CD14-positive monocyte (primary cell): ENCODE measurements around the gene SIK3. TPM values are rescaled to one million over a fixed set of nuclear protein-coding genes. Genes with fewer than 3 reads are reported as not detected.

Source experiments
- DNase-seq, 3 donors: peaks; one replicate each; pipeline ENCODE4 v3.0.0-alpha.2; 2011 to 2022
- H2AFZ ChIP-seq: 2 replicates; pipeline ENCODE4 v1.6.0; 2012; ENCODE audit warnings: mild to moderate bottlenecking, low read depth, low read length, inconsistent platforms; ENCODE audit not compliant: insufficient read depth, poor library complexity, severe bottlenecking
- H3K27ac ChIP-seq, 2 donors: 1 replicate in 1 of 2; 2 replicates in 1 of 2; pipeline ENCODE4 v1.5.1; 2012 to 2013; ENCODE audit warnings: low read length in 2 of 2, control low read depth in 1 of 2, inconsistent platforms in 1 of 2, low read depth in 1 of 2, mild to moderate bottlenecking in 1 of 2
- H3K27me3 ChIP-seq, 2 donors: one replicate each; pipeline versions ENCODE4 v1.6.0 to v1.6.1; 2011 to 2013; ENCODE audit warnings: low read length in 2 of 2; ENCODE audit not compliant: control insufficient read depth in 2 of 2, insufficient read depth in 2 of 2
- H3K36me3 ChIP-seq, 2 donors: replicated peaks in 1 of 2; 1 replicate in 1 of 2; 2 replicates in 1 of 2; pipeline versions ENCODE4 v1.5.1 to v1.6.1; 2012 to 2013; ENCODE audit warnings: low read length in 2 of 2, control low read depth in 1 of 2, inconsistent platforms in 1 of 2, mild to moderate bottlenecking in 1 of 2; ENCODE audit not compliant: insufficient read depth in 2 of 2, control insufficient read depth in 1 of 2
- H3K4me1 ChIP-seq, 2 donors: 1 replicate in 1 of 2; 2 replicates in 1 of 2; pipeline versions ENCODE4 v1.5.1 to v1.6.1; 2012 to 2013; ENCODE audit warnings: low read length in 2 of 2, control low read depth in 1 of 2, inconsistent platforms in 1 of 2, mild to moderate bottlenecking in 1 of 2, moderate library complexity in 1 of 2; ENCODE audit not compliant: insufficient read depth in 2 of 2, control insufficient read depth in 1 of 2
- H3K4me2 ChIP-seq: replicated peaks from 2 replicates; pipeline ENCODE3; 2012; ENCODE audit warnings: low read length, moderate library complexity, mild to moderate bottlenecking; ENCODE audit not compliant: poor library complexity, severe bottlenecking; ENCODE audit errors: extremely low read depth
- H3K4me3 ChIP-seq, 3 experiments: fragments of 200-600 bp in 1 of 3; sonication (generic) in 1 of 3; replicated peaks in 1 of 3; 1 replicate in 2 of 3; 2 replicates in 1 of 3; pipeline ENCODE4 v1.5.1; 2011 to 2013; ENCODE audit warnings: low read length in 3 of 3, mild to moderate bottlenecking in 3 of 3, control low read depth in 2 of 3, low read depth in 2 of 3, inconsistent platforms in 1 of 3, moderate library complexity in 1 of 3
- H3K79me2 ChIP-seq: 2 replicates; pipeline ENCODE4 v1.6.0; 2012; ENCODE audit warnings: mild to moderate bottlenecking, control low read depth, inconsistent platforms, low read length, moderate library complexity; ENCODE audit not compliant: insufficient read depth
- H3K9ac ChIP-seq: 2 replicates; pipeline ENCODE4 v1.6.0; 2017; ENCODE audit warnings: low read length, mild to moderate bottlenecking; ENCODE audit not compliant: insufficient read depth, poor library complexity, severe bottlenecking
- H3K9me3 ChIP-seq, 2 donors: replicated peaks in 1 of 2; 1 replicate in 1 of 2; 2 replicates in 1 of 2; pipeline versions ENCODE4 v1.5.1 to v1.6.1; 2012 to 2013; ENCODE audit warnings: low read length in 2 of 2, control low read depth in 1 of 2; ENCODE audit not compliant: control insufficient read depth in 1 of 2, insufficient read depth in 1 of 2
- H4K20me1 ChIP-seq: 2 replicates; pipeline ENCODE4 v1.6.0; 2012; ENCODE audit warnings: mild to moderate bottlenecking, low read length, control low read depth, moderate library complexity; ENCODE audit not compliant: insufficient read depth
- H3K27ac Mint-ChIP-seq, 7 donors: one replicate each; pipeline ENCODE4 v1.8.0; 2020; ENCODE audit warnings: mild to moderate bottlenecking in 7 of 7, mixed read lengths in 7 of 7, moderate library complexity in 6 of 7, inconsistent platforms in 2 of 7
- H3K27me3 Mint-ChIP-seq, 3 donors: one replicate each; pipeline ENCODE4 v1.8.0; 2021 to 2022; ENCODE audit warnings: low read depth in 3 of 3, mild to moderate bottlenecking in 3 of 3, mixed read lengths in 3 of 3, moderate library complexity in 3 of 3, inconsistent platforms in 1 of 3
- H3K36me3 Mint-ChIP-seq, 2 donors: one replicate each; pipeline ENCODE4 v1.8.0; 2020; ENCODE audit warnings: mixed read lengths in 2 of 2, inconsistent platforms in 1 of 2, mild to moderate bottlenecking in 1 of 2
- H3K4me1 Mint-ChIP-seq: one replicate; pipeline ENCODE4 v1.8.0; 2020; ENCODE audit warnings: mild to moderate bottlenecking, mixed read lengths
- H3K4me3 Mint-ChIP-seq, 2 donors: one replicate each; pipeline ENCODE4 v1.8.0; 2020; ENCODE audit warnings: mild to moderate bottlenecking in 2 of 2, mixed read lengths in 2 of 2, moderate library complexity in 1 of 2
- H3K9me3 Mint-ChIP-seq, 7 donors: one replicate each; pipeline ENCODE4 v1.8.0; 2020 to 2022; ENCODE audit warnings: mixed read lengths in 7 of 7, mild to moderate bottlenecking in 6 of 7, moderate library complexity in 6 of 7, inconsistent platforms in 2 of 7
- WGBS: methylation state at CpG from one replicate; pipeline ENCODE4 v1.1.5; 2013; ENCODE audit warnings: missing lambda C conversion rate; ENCODE audit not compliant: insufficient coverage; 5-methylcytosine and 5-hydroxymethylcytosine counted together
- intact Hi-C, 2 donors: fragments of 100-400 bp; cut with micrococcal nuclease; formaldehyde crosslinking; loops; one replicate each; pipeline versions ENCODE4 v1.15.0 to v1.15.1; 2023
- polyA plus RNA-seq, 3 donors: library from polyadenylated mRNA; depleted of rRNA in 1 of 3; unstranded in 2 of 3; stranded (reverse) in 1 of 3; fragments of 300-500 nt in 2 of 3; fragments of >200 nt in 1 of 3; fragmentation: Illumina TruSeq in 2 of 3; gene quantifications; 1 replicate in 2 of 3; 2 replicates in 1 of 3; pipeline ENCODE4 v1.2.3, GENCODE V29; 2012 to 2021
- TF ChIP-seq, protein P1 (sequence below): fragments of 200-600 bp; IDR thresholded peaks from one replicate; pipeline ENCODE4 v1.8.0; 2022; ENCODE audit warnings: antibody characterized with exemption, mild to moderate bottlenecking

SIK3 gene
- polyA plus RNA-seq, 3 donors: 18.3 to 142 (median 20.0) TPM

DNA sequence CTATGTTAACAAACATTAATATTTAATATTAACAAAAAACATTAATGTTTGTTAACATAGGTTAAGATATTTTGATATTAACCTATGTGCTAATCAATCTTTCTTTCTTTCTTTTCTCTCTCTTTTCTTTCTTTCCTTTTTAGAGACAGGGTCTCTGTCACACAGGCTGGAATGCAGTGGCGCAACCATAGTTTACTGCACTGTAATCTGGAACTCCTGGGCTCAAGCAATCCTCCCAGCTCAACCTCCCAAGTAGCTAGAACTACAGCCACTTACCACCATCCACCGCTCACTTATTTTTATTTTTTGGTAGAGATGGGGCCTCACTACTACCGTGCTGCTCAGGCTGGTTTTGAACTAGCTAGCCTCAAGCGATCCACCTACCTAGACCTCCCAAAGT, 13.2 kb downstream of the SIK3 start:
- Histone ChIP-seq H3K4me2 (no peak overlapping the region), H3K79me2 (peaks cover 100% of the 10 kb centered on the region), H4K20me1 (peaks cover 100% of the 10 kb centered on the region), H2AFZ (no peak overlapping the region), H3K4me1 (peaks cover 15 to 26% of the 10 kb centered on the region in 2 donors), H3K27me3 (no peaks in the 10 kb centered on the region), H3K9ac (no peak overlapping the region), H3K27ac (no peak overlapping the region), H3K4me3 (no peak overlapping the region), H3K9me3 (no peaks in the 10 kb centered on the region), H3K36me3 (peaks cover 2 to 3% of the 10 kb centered on the region in 2 donors)
- no peak overlapping the region for H3K4me3 Mint-ChIP-seq
- peaks cover 0 to 2% (median 0%) of the 10 kb centered on the region in 3 donors for H3K27me3 Mint-ChIP-seq
- no CpG with 5 or more reads among the region's 4 CpGs for whole genome bisulfite sequencing
- no peaks in the 10 kb centered on the region for H3K9me3 Mint-ChIP-seq
- DNase-seq: no peak
- TF ChIP-seq, protein P1, sequence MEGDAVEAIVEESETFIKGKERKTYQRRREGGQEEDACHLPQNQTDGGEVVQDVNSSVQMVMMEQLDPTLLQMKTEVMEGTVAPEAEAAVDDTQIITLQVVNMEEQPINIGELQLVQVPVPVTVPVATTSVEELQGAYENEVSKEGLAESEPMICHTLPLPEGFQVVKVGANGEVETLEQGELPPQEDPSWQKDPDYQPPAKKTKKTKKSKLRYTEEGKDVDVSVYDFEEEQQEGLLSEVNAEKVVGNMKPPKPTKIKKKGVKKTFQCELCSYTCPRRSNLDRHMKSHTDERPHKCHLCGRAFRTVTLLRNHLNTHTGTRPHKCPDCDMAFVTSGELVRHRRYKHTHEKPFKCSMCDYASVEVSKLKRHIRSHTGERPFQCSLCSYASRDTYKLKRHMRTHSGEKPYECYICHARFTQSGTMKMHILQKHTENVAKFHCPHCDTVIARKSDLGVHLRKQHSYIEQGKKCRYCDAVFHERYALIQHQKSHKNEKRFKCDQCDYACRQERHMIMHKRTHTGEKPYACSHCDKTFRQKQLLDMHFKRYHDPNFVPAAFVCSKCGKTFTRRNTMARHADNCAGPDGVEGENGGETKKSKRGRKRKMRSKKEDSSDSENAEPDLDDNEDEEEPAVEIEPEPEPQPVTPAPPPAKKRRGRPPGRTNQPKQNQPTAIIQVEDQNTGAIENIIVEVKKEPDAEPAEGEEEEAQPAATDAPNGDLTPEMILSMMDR: no peak
- intact Hi-C loops: loop anchor here in 1 of 2 donors (5.0 kb wide), 1 partner anchor 38 kb away; no protein-coding TSS in a partner anchor
- peaks cover 56% of the 10 kb centered on the region for H3K4me1 Mint-ChIP-seq
- H3K27ac Mint-ChIP-seq: peak overlapping the region in 1 of 7 donors; percentile 84
- H3K36me3 Mint-ChIP-seq: peaks cover 10 to 27% of the 10 kb centered on the region in 2 donors

DNA sequence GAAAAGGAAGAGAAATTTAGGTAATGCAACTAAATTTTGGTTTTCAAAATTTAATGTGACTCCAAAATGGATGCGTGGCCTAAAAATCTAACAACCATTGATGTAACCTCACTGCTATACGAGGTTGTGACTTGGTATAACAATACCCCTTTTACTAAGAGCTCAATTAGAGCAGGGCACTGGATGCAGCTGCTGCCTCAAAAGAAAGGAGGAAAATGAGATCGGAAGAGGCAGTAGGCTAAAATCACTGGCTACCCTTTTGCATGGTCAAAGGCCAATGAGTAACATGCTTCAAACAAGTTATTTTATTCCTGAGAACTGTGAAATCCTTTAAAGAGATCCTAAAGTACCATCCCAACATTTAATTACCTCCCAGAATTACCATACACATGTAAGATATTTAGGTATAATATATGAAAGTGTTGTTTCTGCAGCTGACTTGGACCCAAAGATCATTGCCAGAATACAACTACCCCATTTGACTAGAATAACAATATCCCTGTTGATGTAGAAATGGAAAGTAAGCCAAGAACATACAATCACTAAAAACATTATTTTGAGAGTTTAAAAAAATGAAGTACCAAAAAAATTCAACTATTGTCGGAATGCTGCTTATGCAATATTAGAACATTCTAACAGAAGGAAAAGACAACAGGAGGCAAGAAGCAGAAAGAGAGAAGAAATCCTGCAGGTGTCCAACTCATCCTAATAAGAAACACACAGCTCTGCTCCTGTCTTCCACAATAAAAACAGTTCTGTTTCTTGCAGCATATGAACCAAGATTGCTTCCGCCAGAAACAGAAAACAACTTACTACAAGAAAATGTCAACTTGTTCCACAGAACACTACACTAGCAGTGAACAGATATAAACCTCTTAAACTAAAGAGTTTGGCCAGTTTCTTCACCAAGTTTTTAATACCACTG, 15.0 kb downstream of the SIK3 start:
- Histone ChIP-seq H3K9me3 (no peaks in the 10 kb centered on the region), H4K20me1 (peaks cover 100% of the 10 kb centered on the region), H3K27me3 (no peaks in the 10 kb centered on the region), H3K4me1 (peaks cover 15 to 37% of the 10 kb centered on the region in 2 donors), H3K27ac (peak overlapping the region in 1 of 2 donors; percentile 8), H3K9ac (no peak overlapping the region), H3K4me2 (no peak overlapping the region), H2AFZ (no peak overlapping the region), H3K36me3 (peaks cover 0 to 2% of the 10 kb centered on the region in 2 donors), H3K4me3 (no peak overlapping the region), H3K79me2 (peaks cover 100% of the 10 kb centered on the region)
- peaks cover 8 to 21% of the 10 kb centered on the region in 2 donors for H3K36me3 Mint-ChIP-seq
- peak overlapping the region in 2 of 7 donors; percentile 60 to 61 for H3K27ac Mint-ChIP-seq
- 13% methylated on average over 1 of the region's 5 CpGs for WGBS
- no peak overlapping the region for H3K4me3 Mint-ChIP-seq
- intact Hi-C loops: loop anchor here in 1 of 2 donors (5.0 kb wide), 1 partner anchor 36 kb away; no protein-coding TSS in a partner anchor
- H3K9me3 Mint-ChIP-seq: no peaks in the 10 kb centered on the region
- H3K27me3 Mint-ChIP-seq: no peaks in the 10 kb centered on the region
- DNase-seq: no peak
- peaks cover 59% of the 10 kb centered on the region for H3K4me1 Mint-ChIP-seq
- TF ChIP-seq, protein P1: no peak
